ENCODE results near the gene GALNT2. TPM values are rescaled to one million over a fixed set of nuclear protein-coding genes. Genes with fewer than 3 reads are reported as not detected.

GALNT2 gene
- total RNA-seq, 2 donors from 2014 or later = 29.9 to 39.5 TPM

DNA sequence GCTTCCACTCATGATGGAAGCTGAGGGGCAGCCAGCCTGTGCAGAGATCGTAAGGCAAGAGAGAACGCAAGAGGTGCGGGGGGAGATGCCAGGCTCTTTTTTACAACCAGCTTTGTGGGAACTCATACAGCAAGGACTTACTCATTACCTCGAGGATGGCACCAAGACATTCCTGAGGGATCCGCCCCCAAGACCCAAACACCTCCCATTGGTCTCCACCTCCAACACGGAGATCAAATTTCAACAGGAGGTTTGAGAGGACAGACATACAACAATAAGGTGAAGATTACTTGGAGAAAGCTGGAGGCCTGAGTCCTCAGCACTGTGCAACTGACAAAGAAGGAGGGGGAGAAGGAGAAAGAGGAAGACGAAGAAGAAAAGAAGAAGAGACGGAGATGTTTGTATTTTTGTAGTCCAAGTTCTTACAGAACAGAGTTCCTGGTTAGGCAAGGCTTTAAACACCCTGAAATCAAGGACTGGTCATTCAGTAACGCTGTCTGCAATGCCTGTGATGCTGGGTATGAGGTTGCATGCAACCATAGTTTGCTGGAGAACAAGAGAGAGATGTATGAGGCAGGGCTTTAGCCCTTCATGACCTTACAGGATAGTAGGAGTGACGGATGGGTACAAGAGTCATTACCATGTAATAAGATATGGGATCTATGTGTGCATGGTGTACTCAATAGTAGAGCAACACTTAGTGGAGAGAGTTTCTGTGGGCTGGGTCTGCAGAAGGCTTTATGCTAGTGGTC is 19.7 kb upstream of the GALNT2 start:
- Histone ChIP-seq H3K27me3 (no peaks in the 10 kb centered on the region), H3K27ac (no peak overlapping the region), H3K4me1 (no peaks in the 10 kb centered on the region), H3K9me3 (no peaks in the 10 kb centered on the region), H3K4me3 (no peak overlapping the region), H3K36me3 (no peaks in the 10 kb centered on the region)
- DNase-seq (ENCODE audit: low spot score) = no peak
- no peak for TF ChIP-seq CTCF (IDR thresholded peaks at IDR 0.05)

- Histone ChIP-seq H3K27me3 (no peaks in the 10 kb centered on the region), H3K9me3 (no peaks in the 10 kb centered on the region), H3K4me1 (no peaks in the 10 kb centered on the region), H3K27ac (no peak overlapping the region), H3K36me3 (no peaks in the 10 kb centered on the region), H3K4me3 (no peak overlapping the region)
- no peak for TF ChIP-seq CTCF (IDR thresholded peaks at IDR 0.05)
- DNase-seq (ENCODE audit: low spot score) = no peak
Measured at GRCh38 chr1:230048322-230048721, 18.7 kb upstream of the GALNT2 start.

- Histone ChIP-seq H3K36me3 (no peaks in the 10 kb centered on the region), H3K27me3 (no peaks in the 10 kb centered on the region), H3K27ac (no peak overlapping the region), H3K9me3 (no peaks in the 10 kb centered on the region), H3K4me3 (no peak overlapping the region), H3K4me1 (no peaks in the 10 kb centered on the region)
- no peak for TF ChIP-seq CTCF (IDR thresholded peaks at IDR 0.05)
- DNase-seq (ENCODE audit: low spot score) = no peak
Measured at GRCh38 chr1:230048922-230049321, 18.1 kb upstream of the GALNT2 start.

GRCh38 chr1:230049731-230050130 is 17.3 kb upstream of the GALNT2 start:
- Histone ChIP-seq H3K4me1 (no peaks in the 10 kb centered on the region), H3K4me3 (no peak overlapping the region), H3K9me3 (no peaks in the 10 kb centered on the region), H3K36me3 (no peaks in the 10 kb centered on the region), H3K27me3 (no peaks in the 10 kb centered on the region), H3K27ac (no peak overlapping the region)
- no peak for DNase-seq (ENCODE audit: low spot score)
- TF ChIP-seq CTCF (IDR thresholded peaks at IDR 0.05) = no peak

GRCh38 chr1:230050973-230051735 is 15.9 kb upstream of the GALNT2 start:
- H3K27me3 ChIP-seq = no peaks in the 10 kb centered on the region
- no peaks in the 10 kb centered on the region for H3K9me3 ChIP-seq
- no peak overlapping the region for H3K27ac ChIP-seq
- TF ChIP-seq CTCF (IDR thresholded peaks at IDR 0.05) = no peak
- no peak for DNase-seq (ENCODE audit: low spot score)
- H3K4me1 ChIP-seq = no peaks in the 10 kb centered on the region
- H3K36me3 ChIP-seq = no peaks in the 10 kb centered on the region
- no peak overlapping the region for H3K4me3 ChIP-seq
